WI38 (cell line): ENCODE data around the gene TANC1.

Experiments used
- H3K4me3 ChIP-seq: 2 replicates; pipeline ENCODE4 v1.5.1; 2011; ENCODE audit warnings: low read depth, mild to moderate bottlenecking, control low read depth, low read length
- CTCF ChIP-seq: IDR thresholded peaks from 2 replicates; pipeline ENCODE4 v1.5.1; 2012; ENCODE audit warnings: low read depth, mild to moderate bottlenecking, control low read depth, low read length

Gene TANC1

GRCh38 chr2:159026170-159026569 lies 57.7 kb downstream of the TANC1 start:
- H3K4me3 ChIP-seq = no peak overlapping the region
- TF ChIP-seq CTCF = no peak

DNA sequence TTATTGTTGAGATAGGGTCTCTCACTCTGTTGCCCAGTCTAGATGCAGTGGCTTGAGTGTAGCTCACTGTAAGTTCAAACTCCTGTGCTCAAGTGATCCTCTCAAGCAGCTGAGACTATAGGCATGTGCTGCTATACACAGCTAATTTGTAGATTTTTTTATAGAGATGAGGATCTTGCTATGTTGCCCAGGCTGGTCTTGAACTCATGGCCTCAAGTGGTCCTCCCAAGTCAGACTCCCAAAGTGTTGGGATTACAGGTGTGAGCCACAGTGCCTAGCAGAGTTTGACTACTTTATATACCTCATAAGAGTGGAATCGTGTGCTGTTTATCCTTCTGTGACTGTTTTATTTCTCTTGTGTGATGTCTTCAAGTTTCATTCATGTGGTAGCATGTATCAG lies 60.3 kb downstream of the TANC1 start:
- no peak for TF ChIP-seq CTCF
- H3K4me3 ChIP-seq = no peak overlapping the region

GRCh38 chr2:159029936-159030335 lies 61.5 kb downstream of the TANC1 start:
- no peak overlapping the region for H3K4me3 ChIP-seq
- TF ChIP-seq CTCF = no peak

- no peak for TF ChIP-seq CTCF
- no peak overlapping the region for H3K4me3 ChIP-seq
These were observed 62.4 kb downstream of the TANC1 start for GRCh38 chr2:159030674-159031380.

DNA sequence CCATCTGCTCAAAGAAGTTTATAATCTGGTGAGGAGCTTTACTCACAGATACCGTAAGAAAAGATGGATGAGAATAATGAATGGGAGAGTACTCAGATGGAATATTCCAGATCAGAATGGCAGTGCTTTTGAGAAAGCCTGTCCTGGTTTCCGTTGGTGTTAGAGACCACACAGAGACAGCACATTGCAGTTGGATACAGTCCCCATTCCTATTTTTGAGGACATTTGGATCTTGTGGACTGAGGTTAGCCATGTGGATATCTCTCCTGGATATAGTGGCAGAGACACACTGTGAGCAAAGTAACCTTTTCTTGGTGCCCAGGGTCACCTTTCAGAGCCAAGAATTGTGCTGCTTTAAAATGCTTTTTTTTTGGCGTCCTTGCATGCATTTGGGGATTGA lies 63.7 kb downstream of the TANC1 start:
- no peak overlapping the region for H3K4me3 ChIP-seq
- TF ChIP-seq CTCF = no peak

DNA sequence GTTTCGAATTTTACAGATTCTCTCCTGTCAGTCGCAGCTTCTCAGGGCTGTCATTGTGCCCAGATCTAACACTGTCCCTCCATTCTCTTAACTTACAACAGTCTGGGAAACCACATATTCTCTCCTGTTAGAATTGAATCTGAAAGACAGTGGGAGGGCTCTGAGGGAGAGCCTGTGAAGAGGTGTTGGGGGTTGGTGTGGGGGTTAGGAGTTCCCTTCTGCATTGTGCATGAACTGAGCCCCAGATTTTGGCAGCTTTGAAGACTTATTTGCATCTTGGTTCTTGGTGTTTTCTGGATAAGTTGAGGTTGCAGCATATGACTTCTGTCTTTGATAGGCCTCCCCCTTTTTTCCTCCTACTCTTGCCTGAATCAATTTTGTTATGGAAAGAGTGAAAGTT lies 64.1 kb downstream of the TANC1 start:
- TF ChIP-seq CTCF = no peak
- no peak overlapping the region for H3K4me3 ChIP-seq

GRCh38 chr2:159034713-159035112 lies 66.3 kb downstream of the TANC1 start:
- TF ChIP-seq CTCF = no peak
- H3K4me3 ChIP-seq = no peak overlapping the region
